Activated CD4-positive, alpha-beta memory T cell treated with anti-CD3 and anti-CD28 coated beads for 36 hours (primary cell): Measurements from ENCODE around the gene TREM1. TPM values are rescaled to one million over a fixed set of nuclear protein-coding genes. Genes with fewer than 3 reads are reported as not detected.
A peak's percentile ranks its signal among the peaks of the same experiment; 100 is the strongest.

ENCODE experiments used
- CTCF ChIA-PET: fragments of 350-600 bp; sonication (Branson Sonifier 250); formaldehyde crosslinking; loops from one replicate; lab custom pipeline; 2021; ENCODE audit warnings: antibody characterized with exemption, inconsistent platforms; lab: Charles Lee
- POLR2A ChIA-PET: fragments of 350-600 bp; sonication (Branson Sonifier 250); formaldehyde crosslinking; loops from one replicate; lab custom pipeline; 2021; ENCODE audit warnings: antibody characterized with exemption; lab: Charles Lee
- DNase-seq: peaks from one replicate; pipeline ENCODE4 v3.0.0-alpha.2; 2020
- H3K27ac Mint-ChIP-seq: one replicate; pipeline ENCODE4 v1.8.0; 2021; ENCODE audit warnings: mixed read lengths
- H3K27me3 Mint-ChIP-seq: one replicate; pipeline ENCODE4 v1.8.0; 2021; ENCODE audit warnings: mixed read lengths
- H3K36me3 Mint-ChIP-seq: one replicate; pipeline ENCODE4 v1.8.0; 2021; ENCODE audit warnings: mixed read lengths
- H3K4me1 Mint-ChIP-seq: one replicate; pipeline ENCODE4 v1.8.0; 2021; ENCODE audit warnings: low read depth, mixed read lengths
- H3K4me3 Mint-ChIP-seq: one replicate; pipeline ENCODE4 v1.8.0; 2021; ENCODE audit warnings: mild to moderate bottlenecking, mixed read lengths
- H3K9me3 Mint-ChIP-seq: one replicate; pipeline ENCODE4 v1.8.0; 2021; ENCODE audit warnings: mixed read lengths
- intact Hi-C: fragments of 100-400 bp; cut with micrococcal nuclease; formaldehyde crosslinking; loops from one replicate; pipeline ENCODE4 v1.15.1; 2023
- total RNA-seq, 2 experiments: library from RNA; stranded (reverse); gene quantifications; one replicate each; pipeline ENCODE4 v1.2.3, GENCODE V29; 2021

The TREM1 gene
- total RNA-seq, 2 experiments from 2014 or later = 0.17 to 0.27 TPM

DNA sequence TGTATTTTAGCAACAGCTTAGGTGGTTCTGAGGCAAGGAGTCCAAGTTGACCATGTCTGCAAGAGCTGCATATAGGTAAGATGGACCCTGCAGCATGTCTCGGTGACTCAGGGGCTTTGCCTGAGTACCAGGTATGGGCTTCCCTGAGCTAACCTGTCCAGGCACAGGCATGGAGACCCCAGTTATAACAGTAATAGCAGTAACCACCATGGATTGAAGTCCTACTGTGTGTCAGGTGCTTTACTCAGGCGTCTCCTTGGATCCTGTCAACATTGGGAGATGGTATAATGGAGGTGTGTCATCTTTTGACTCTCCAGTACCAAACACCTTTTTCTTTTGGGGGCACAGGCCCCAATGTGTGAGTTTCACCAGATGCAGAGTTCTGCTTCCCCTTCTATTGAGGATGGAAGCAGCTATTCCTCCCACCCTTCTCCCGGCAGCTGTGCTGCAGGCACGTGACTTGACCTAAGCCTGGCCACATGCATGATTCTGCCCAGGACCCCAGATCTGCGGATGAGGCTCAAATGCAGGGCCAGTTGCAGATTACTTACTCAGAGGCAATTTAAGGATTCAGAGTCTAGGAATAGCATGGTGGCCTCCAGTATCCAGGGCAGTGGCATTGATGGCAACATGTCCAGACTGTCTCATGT lies 13.8 kb downstream of the TREM1 start:
- Mint-ChIP-seq H3K27ac (no peak overlapping the region), H3K9me3 (no peaks in the 10 kb centered on the region), H3K27me3 (peaks cover 5% of the 10 kb centered on the region), H3K36me3 (no peaks in the 10 kb centered on the region), H3K4me3 (no peak overlapping the region), H3K4me1 (peaks cover 4% of the 10 kb centered on the region)
- intact Hi-C loops = no loop called here
- no peak for DNase-seq
- POLR2A ChIA-PET = no interaction called here
- CTCF ChIA-PET = no interaction called here

DNA sequence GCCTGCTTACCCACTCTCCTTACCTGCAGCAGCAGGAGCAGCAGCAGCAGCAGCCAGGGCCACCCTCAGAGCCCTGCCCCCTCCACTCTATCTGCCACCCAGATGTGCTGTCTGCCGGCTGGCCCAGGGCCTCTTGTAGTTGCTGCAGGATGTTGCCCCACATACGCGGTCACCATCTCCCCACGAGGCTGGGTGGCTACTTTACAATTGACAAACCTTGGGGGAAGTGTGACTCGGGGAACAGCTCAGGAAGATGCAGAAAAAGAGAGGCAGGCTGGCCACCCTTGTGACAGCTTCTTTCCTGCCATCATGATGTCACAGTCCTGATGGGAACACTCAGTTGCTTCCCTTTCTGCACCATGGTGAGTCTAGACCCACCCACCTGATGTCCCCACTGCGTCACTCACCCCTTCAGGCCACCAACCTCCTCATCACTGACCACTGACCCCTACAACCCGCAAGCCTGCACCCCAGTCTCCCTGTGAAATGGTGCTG lies 14.5 kb downstream of the TREM1 start:
- peaks cover 3% of the 10 kb centered on the region for H3K27me3 Mint-ChIP-seq
- peaks cover 4% of the 10 kb centered on the region for H3K4me1 Mint-ChIP-seq
- intact Hi-C loops = no loop called here
- H3K27ac Mint-ChIP-seq = no peak overlapping the region
- ChIA-PET CTCF (interaction anchor here (0.7 kb wide), 1 partner anchor 39 kb away, joined by 4 read pairs; no protein-coding TSS in a partner anchor), POLR2A (no interaction called here)
- H3K9me3 Mint-ChIP-seq = no peaks in the 10 kb centered on the region
- H3K4me3 Mint-ChIP-seq = no peak overlapping the region
- peak; percentile 28 for DNase-seq
- H3K36me3 Mint-ChIP-seq = no peaks in the 10 kb centered on the region

GRCh38 chr6:41269716-41270115 lies 16.8 kb downstream of the TREM1 start:
- CTCF ChIA-PET = interaction anchor here (1.2 kb wide), 1 partner anchor 9 kb away, joined by 4 read pairs; no protein-coding TSS in a partner anchor
- Mint-ChIP-seq H3K27ac (no peak overlapping the region), H3K27me3 (no peaks in the 10 kb centered on the region), H3K4me1 (peaks cover 4% of the 10 kb centered on the region), H3K4me3 (no peak overlapping the region), H3K9me3 (no peaks in the 10 kb centered on the region), H3K36me3 (no peaks in the 10 kb centered on the region)
- intact Hi-C loops = no loop called here
- no peak for DNase-seq
- POLR2A ChIA-PET = no interaction called here

DNA sequence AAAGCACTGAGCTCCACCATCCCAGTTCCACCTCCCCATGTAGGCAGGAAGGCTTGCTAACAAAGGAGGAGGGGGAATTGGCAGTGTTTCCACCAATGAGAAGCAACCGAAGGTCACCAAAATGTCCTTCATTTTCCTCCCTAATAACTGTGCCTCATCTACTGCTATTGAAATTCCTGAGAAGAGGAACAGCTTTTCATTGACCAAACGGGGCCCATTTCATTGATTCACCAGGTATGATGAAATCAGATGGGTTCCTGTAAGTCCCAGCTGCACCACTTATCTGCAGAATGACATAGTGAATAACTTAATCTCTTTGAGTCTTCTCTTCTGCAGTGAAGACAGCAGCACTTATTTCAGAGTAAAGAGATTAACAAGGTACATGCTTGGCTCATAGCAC lies 17.3 kb downstream of the TREM1 start:
- H3K4me1 Mint-ChIP-seq = peaks cover 4% of the 10 kb centered on the region
- H3K27me3 Mint-ChIP-seq = no peaks in the 10 kb centered on the region
- no peak overlapping the region for H3K4me3 Mint-ChIP-seq
- ChIA-PET CTCF (no interaction called here), POLR2A (no interaction called here)
- H3K36me3 Mint-ChIP-seq = no peaks in the 10 kb centered on the region
- H3K27ac Mint-ChIP-seq = no peak overlapping the region
- intact Hi-C loops = no loop called here
- no peak for DNase-seq
- no peaks in the 10 kb centered on the region for H3K9me3 Mint-ChIP-seq

DNA sequence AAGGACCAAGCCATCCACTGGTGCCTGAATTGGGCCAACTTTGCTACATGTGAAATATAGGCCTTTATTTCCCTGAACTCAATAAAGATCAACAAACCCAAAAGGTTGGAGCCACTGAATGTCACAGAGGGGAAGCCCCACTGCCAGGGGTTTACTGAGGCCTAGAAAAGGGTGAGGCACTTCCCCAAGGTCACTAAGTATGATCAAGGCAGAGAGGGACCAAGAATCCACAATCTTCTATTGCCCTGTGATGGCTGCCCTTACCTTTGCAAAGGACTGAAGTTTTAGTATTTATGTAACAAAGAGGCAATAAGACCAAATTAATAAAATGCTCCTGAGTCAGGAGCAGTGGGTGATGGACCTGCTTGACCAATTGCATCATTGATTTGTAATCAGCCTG lies 18.0 kb downstream of the TREM1 start:
- no peaks in the 10 kb centered on the region for H3K27me3 Mint-ChIP-seq
- ChIA-PET POLR2A (no interaction called here), CTCF (no interaction called here)
- H3K27ac Mint-ChIP-seq = no peak overlapping the region
- peaks cover 1% of the 10 kb centered on the region for H3K36me3 Mint-ChIP-seq
- peaks cover 4% of the 10 kb centered on the region for H3K4me1 Mint-ChIP-seq
- DNase-seq = no peak
- intact Hi-C loops = no loop called here
- H3K4me3 Mint-ChIP-seq = no peak overlapping the region
- H3K9me3 Mint-ChIP-seq = peaks cover 4% of the 10 kb centered on the region

- no peak overlapping the region for H3K4me3 Mint-ChIP-seq
- no peak overlapping the region for H3K27ac Mint-ChIP-seq
- no peak for DNase-seq
- peaks cover 19% of the 10 kb centered on the region for H3K9me3 Mint-ChIP-seq
- peaks cover 7% of the 10 kb centered on the region for H3K36me3 Mint-ChIP-seq
- no peaks in the 10 kb centered on the region for H3K27me3 Mint-ChIP-seq
- H3K4me1 Mint-ChIP-seq = no peaks in the 10 kb centered on the region
- intact Hi-C loops = no loop called here
- CTCF ChIA-PET = no interaction called here
- POLR2A ChIA-PET = no interaction called here
Observed at GRCh38 chr6:41266541-41266940, 19.9 kb downstream of the TREM1 start.

DNA sequence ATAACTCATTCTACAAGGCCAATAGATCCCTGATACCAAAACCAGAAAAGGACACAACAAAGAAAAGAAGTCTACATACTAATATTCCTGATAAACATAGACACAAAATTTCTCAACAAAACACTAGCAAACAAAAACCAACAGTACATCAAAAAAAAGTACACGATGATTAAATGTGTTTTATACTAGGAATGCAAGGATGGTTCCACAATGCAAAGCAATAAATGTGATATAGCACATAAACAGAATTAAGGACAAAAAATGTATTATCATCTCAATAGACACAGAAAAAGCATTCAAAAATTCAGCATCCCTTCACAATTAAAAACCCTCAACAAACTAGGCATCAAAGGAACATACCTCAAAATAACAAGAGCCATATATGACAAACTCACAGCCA lies 23.2 kb downstream of the TREM1 start:
- Mint-ChIP-seq H3K27me3 (no peaks in the 10 kb centered on the region), H3K9me3 (peaks cover 33% of the 10 kb centered on the region), H3K36me3 (peaks cover 8% of the 10 kb centered on the region), H3K4me3 (no peak overlapping the region), H3K4me1 (no peaks in the 10 kb centered on the region), H3K27ac (no peak overlapping the region)
- ChIA-PET POLR2A (no interaction called here), CTCF (no interaction called here)
- no peak for DNase-seq
- intact Hi-C loops = no loop called here

- H3K4me1 Mint-ChIP-seq = no peaks in the 10 kb centered on the region
- intact Hi-C loops = no loop called here
- H3K9me3 Mint-ChIP-seq = peaks cover 33% of the 10 kb centered on the region
- CTCF ChIA-PET = no interaction called here
- POLR2A ChIA-PET = no interaction called here
- no peaks in the 10 kb centered on the region for H3K27me3 Mint-ChIP-seq
- no peak overlapping the region for H3K4me3 Mint-ChIP-seq
- no peak for DNase-seq
- peaks cover 8% of the 10 kb centered on the region for H3K36me3 Mint-ChIP-seq
- no peak overlapping the region for H3K27ac Mint-ChIP-seq
Observed at GRCh38 chr6:41262401-41262800, 24.1 kb downstream of the TREM1 start.

DNA sequence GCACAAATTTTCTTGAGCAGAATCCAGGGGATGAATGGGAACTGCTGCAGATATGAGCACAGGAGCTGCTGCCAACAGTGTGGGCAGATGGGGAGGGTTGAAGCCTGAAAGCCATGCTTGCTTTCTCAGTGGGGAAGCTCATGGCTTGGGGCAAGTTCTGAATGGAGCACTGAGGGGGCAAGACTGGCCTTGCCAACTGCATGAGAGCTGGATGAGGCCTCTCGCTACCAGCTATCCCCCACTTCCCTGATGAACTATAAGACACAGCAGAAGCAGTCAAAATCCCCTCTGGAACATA lies 28.3 kb downstream of the TREM1 start:
- Mint-ChIP-seq H3K36me3 (peaks cover 5% of the 10 kb centered on the region), H3K27me3 (no peaks in the 10 kb centered on the region), H3K4me1 (no peaks in the 10 kb centered on the region), H3K27ac (no peak overlapping the region), H3K9me3 (peaks cover 25% of the 10 kb centered on the region), H3K4me3 (no peak overlapping the region)
- POLR2A ChIA-PET = no interaction called here
- no peak for DNase-seq
- CTCF ChIA-PET = no interaction called here
- intact Hi-C loops = no loop called here

DNA sequence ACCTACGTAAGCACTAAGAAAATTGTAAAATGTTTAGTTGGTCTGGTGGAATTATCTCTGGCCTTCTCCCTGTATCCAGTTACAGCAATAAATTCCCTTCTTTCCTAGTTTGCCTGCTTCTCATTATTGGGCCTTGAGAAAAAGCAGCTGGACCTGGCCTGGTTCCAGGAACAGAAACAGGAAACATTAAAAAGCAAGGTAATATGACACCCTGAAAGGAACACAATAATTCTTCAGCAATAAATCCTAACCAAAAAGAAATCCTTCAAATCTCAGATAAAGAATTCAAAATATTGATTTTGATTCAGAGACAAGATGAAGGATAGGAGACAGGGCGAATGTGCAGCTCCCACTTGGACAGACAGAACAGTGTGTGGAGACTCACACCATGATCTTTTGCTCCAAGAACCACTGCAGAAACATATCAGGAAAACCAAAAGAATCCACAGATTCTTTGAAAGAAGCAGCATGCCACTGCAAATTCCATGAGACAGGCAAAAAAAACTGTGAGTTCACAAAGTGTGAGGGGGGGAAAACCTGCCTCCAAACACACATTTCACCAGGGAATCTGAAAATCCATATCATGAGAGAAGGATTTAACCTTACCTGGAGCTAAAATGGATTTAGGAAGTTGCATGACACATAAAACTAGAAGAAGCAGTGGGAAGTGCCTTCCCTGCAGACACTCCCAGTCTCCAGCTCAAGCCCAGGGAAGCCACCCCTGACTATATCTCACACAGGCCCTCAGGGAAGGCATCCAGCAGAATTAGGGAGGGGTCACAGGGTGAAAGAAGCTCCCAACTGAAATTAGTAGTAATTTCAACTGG lies 28.9 kb downstream of the TREM1 start:
- peaks cover 4% of the 10 kb centered on the region for H3K36me3 Mint-ChIP-seq
- peaks cover under 1% of the 10 kb centered on the region for H3K27me3 Mint-ChIP-seq
- H3K27ac Mint-ChIP-seq = no peak overlapping the region
- H3K4me3 Mint-ChIP-seq = no peak overlapping the region
- DNase-seq = no peak
- intact Hi-C loops = no loop called here
- CTCF ChIA-PET = interaction anchor here (0.7 kb wide), 1 partner anchor 49 kb away, joined by 3 read pairs; no protein-coding TSS in a partner anchor
- POLR2A ChIA-PET = no interaction called here
- peaks cover 24% of the 10 kb centered on the region for H3K9me3 Mint-ChIP-seq
- no peaks in the 10 kb centered on the region for H3K4me1 Mint-ChIP-seq

GRCh38 chr6:41256383-41256782 lies 30.1 kb downstream of the TREM1 start:
- intact Hi-C loops = no loop called here
- peaks cover 12% of the 10 kb centered on the region for H3K9me3 Mint-ChIP-seq
- POLR2A ChIA-PET = no interaction called here
- no peak overlapping the region for H3K27ac Mint-ChIP-seq
- DNase-seq = no peak
- CTCF ChIA-PET = no interaction called here
- no peaks in the 10 kb centered on the region for H3K4me1 Mint-ChIP-seq
- H3K27me3 Mint-ChIP-seq = peaks cover 4% of the 10 kb centered on the region
- no peak overlapping the region for H3K4me3 Mint-ChIP-seq
- H3K36me3 Mint-ChIP-seq = peaks cover 2% of the 10 kb centered on the region

DNA sequence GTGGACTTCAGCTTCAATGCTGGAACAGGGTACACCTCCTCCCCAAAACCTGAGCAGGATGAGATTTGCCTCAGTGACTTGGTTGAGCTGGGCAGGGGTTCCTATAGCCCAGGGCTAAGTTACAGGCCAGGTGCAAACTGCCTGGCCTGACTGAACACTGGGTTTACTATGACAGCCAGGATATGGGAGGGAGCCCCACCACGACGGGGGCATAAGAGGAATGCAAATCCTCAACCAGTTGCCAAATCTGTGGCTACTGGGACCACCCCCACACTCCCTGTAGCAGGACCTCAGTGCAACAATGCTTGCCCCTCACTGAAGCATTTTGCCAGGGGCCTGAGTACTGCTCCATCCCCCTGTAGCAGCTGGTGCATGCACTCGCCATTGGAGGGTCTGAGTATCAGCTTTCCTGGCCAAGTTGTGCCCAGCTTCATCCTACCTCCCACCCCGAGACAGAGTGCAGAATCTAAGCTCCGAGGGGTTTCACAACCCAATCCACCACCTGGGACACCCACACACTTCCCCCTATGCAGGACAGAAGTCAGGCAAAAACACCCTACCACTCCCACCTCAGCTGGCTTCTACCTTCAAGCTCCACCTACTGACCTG lies 30.7 kb downstream of the TREM1 start:
- intact Hi-C loops = no loop called here
- Mint-ChIP-seq H3K9me3 (peaks cover 7% of the 10 kb centered on the region), H3K4me3 (no peak overlapping the region), H3K4me1 (no peaks in the 10 kb centered on the region), H3K27me3 (peaks cover 4% of the 10 kb centered on the region), H3K27ac (no peak overlapping the region), H3K36me3 (no peaks in the 10 kb centered on the region)
- DNase-seq = no peak
- ChIA-PET CTCF (no interaction called here), POLR2A (no interaction called here)
